ENCODE measurements around the gene ACTN4.
"Not testable (repeated sequence)": the region's sequence is repeated elsewhere in the genome, so short reads cannot be mapped to it uniquely, and the experiment has no call there.

The ACTN4 gene

GRCh38 chr19:38624822-38625221 lies 22.6 kb upstream of the ACTN4 start:
- TF ChIP-seq, protein P1, sequence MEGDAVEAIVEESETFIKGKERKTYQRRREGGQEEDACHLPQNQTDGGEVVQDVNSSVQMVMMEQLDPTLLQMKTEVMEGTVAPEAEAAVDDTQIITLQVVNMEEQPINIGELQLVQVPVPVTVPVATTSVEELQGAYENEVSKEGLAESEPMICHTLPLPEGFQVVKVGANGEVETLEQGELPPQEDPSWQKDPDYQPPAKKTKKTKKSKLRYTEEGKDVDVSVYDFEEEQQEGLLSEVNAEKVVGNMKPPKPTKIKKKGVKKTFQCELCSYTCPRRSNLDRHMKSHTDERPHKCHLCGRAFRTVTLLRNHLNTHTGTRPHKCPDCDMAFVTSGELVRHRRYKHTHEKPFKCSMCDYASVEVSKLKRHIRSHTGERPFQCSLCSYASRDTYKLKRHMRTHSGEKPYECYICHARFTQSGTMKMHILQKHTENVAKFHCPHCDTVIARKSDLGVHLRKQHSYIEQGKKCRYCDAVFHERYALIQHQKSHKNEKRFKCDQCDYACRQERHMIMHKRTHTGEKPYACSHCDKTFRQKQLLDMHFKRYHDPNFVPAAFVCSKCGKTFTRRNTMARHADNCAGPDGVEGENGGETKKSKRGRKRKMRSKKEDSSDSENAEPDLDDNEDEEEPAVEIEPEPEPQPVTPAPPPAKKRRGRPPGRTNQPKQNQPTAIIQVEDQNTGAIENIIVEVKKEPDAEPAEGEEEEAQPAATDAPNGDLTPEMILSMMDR (IDR thresholded peaks at IDR 0.05; ENCODE audit: low read depth, low read length) = no peak
- TF ChIP-seq MYC (IDR thresholded peaks at IDR 0.05; ENCODE audit: low read depth, low read length) = no peak
- TF ChIP-seq POLR2A (IDR thresholded peaks at IDR 0.05; ENCODE audit: extremely low read depth, insufficient read length) = no peak
- TF ChIP-seq, protein P2, sequence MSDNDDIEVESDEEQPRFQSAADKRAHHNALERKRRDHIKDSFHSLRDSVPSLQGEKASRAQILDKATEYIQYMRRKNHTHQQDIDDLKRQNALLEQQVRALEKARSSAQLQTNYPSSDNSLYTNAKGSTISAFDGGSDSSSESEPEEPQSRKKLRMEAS (IDR thresholded peaks at IDR 0.05; ENCODE audit: low read depth, low read length) = no peak
- no peak for DNase-seq (ENCODE audit: low read depth)
- no peak overlapping the region for H3K4me3 ChIP-seq (ENCODE audit: low read depth, low read length)

DNA sequence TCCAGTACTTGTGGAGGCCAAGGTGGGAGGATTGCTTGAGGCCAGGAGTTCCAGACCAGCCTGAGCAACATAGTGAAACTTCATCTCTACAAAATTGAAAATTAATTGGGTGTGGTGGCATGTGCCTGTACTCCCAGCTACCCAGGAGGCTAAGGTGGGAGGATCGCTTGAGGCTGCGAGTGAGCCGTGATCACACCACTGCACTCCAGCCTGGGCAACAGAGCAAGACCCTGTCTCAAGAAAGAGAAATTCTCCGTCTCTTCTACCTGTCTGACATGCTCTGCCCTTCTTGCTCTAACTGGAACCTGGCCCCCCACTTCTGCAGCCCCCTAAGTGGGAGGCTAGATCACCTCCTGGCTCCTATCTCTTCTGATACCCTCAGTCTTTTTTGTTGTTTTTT lies 21.0 kb upstream of the ACTN4 start:
- DNase-seq (ENCODE audit: low read depth) = no peak
- H3K4me3 ChIP-seq (ENCODE audit: low read depth, low read length) = no peak overlapping the region
- TF ChIP-seq POLR2A (IDR thresholded peaks at IDR 0.05; ENCODE audit: extremely low read depth, insufficient read length) = no peak
- TF ChIP-seq, protein P1 (IDR thresholded peaks at IDR 0.05; ENCODE audit: low read depth, low read length) = no peak

- TF ChIP-seq POLR2A (IDR thresholded peaks at IDR 0.05; ENCODE audit: extremely low read depth, insufficient read length) (no peak), MYC (IDR thresholded peaks at IDR 0.05; ENCODE audit: low read depth, low read length) (no peak)
- TF ChIP-seq, protein P2 (IDR thresholded peaks at IDR 0.05; ENCODE audit: low read depth, low read length) = no peak
- TF ChIP-seq, protein P1 (IDR thresholded peaks at IDR 0.05; ENCODE audit: low read depth, low read length) = no peak
- no peak for DNase-seq (ENCODE audit: low read depth)
- H3K4me3 ChIP-seq (ENCODE audit: low read depth, low read length) = no peak overlapping the region
Measured at GRCh38 chr19:38629568-38629967, 17.9 kb upstream of the ACTN4 start.

DNA sequence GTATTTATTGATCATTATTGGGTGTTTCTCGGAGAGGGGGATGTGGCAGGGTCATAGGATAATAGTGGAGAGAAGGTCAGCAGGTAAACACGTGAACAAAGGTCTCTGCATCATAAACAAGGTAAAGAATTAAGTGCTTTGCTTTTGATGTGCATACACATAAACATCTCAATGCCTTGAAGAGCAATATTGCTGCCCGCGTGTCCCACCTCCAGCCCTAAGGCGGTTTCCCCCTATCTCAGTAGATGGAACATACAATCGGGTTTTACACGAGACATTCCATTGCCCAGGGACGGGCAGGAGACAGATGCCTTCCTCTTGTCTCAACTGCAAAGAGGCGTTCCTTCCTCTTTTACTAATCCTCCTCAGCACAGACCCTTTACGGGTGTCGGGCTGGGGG lies 16.1 kb upstream of the ACTN4 start:
- DNase-seq (ENCODE audit: low read depth) = not testable (repeated sequence)

GRCh38 chr19:38631811-38632475 lies 15.5 kb upstream of the ACTN4 start:
- H3K4me3 ChIP-seq (ENCODE audit: low read depth, low read length); DNase-seq (ENCODE audit: low read depth): not testable (repeated sequence)

More for the DNA sequence above, 16.1 kb upstream of the ACTN4 start:
- not testable (repeated sequence) for H3K4me3 ChIP-seq (ENCODE audit: low read depth, low read length)

DNA sequence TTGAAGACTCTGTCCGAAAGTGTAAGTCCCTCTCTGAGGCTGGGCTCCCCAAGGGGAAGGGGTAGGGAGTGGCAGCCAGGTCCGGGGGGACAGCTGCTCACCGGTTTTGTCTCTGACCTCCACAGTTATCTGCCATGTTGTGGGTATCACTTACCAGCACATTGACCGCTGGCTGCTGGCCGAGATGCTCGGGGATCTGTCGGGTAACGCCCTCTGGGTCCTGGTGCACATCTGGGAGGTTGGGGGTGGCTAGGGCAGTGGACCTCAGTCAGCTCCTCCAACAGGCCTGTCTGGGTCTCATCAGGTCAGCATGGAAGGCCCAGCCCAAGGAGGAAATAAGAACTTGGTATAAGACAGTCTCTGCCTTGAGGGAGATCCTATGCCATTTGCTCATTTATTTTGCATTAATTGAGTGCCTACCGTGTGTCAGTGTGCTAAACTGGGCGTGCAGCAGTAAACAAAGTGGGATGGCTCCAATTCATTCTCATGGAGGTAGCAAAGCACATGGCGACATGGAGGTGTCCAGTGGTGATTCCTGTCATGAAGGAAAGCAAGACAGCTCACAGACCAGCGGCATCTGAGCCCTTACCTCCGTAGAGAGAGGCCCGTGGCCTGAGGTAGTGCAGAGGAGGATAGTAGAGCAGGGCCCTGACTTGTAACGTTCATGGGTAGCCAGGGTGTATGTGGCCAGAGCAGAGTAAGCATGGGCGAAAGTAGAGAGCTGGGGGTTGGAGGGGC lies 14.8 kb upstream of the ACTN4 start:
- no peak for DNase-seq (ENCODE audit: low read depth)
- TF ChIP-seq, protein P2 (IDR thresholded peaks at IDR 0.05; ENCODE audit: low read depth, low read length) = no peak
- TF ChIP-seq POLR2A (IDR thresholded peaks at IDR 0.05; ENCODE audit: extremely low read depth, insufficient read length) (no peak), MYC (IDR thresholded peaks at IDR 0.05; ENCODE audit: low read depth, low read length) (no peak)
- TF ChIP-seq, protein P1 (IDR thresholded peaks at IDR 0.05; ENCODE audit: low read depth, low read length) = no peak

More for the DNA sequence above, 14.8 kb upstream of the ACTN4 start:
- no peak overlapping the region for H3K4me3 ChIP-seq (ENCODE audit: low read depth, low read length)

Data from NB4 (cell line).